GM03348 (cell line): ENCODE measurements around the gene SARDH.
"Not testable (repeated sequence)": the region's sequence is repeated elsewhere in the genome, so short reads cannot be mapped to it uniquely, and the experiment has no call there.

Experiments used
- DNase-seq: peaks from one replicate; pipeline ENCODE4 v3.0.0; 2012; ENCODE audit warnings: low spot score

The SARDH gene

GRCh38 chr9:133685653-133686609 is 52.2 kb downstream of the SARDH start:
- DNase-seq: no peak

- DNase-seq: no peak
Observed at GRCh38 chr9:133684936-133685361, 53.2 kb downstream of the SARDH start.

- DNase-seq: no peak
Observed at GRCh38 chr9:133684121-133684935, 53.8 kb downstream of the SARDH start.

- DNase-seq: peak; percentile 56
Observed at GRCh38 chr9:133683586-133684120, 54.5 kb downstream of the SARDH start.

- DNase-seq: no peak
Observed at GRCh38 chr9:133682818-133683585, 55.1 kb downstream of the SARDH start.

- no peak for DNase-seq
Observed at GRCh38 chr9:133681658-133682306, 56.4 kb downstream of the SARDH start.

- no peak for DNase-seq
Observed at GRCh38 chr9:133680976-133681657, 57.0 kb downstream of the SARDH start.

- no peak for DNase-seq
Observed at GRCh38 chr9:133680250-133680975, 57.7 kb downstream of the SARDH start.

- no peak for DNase-seq
Observed at GRCh38 chr9:133679466-133680061, 58.6 kb downstream of the SARDH start.

GRCh38 chr9:133679056-133679455 is 59.1 kb downstream of the SARDH start:
- DNase-seq: no peak

GRCh38 chr9:133677126-133678010 is 60.8 kb downstream of the SARDH start:
- no peak for DNase-seq

- DNase-seq: no peak
Observed at GRCh38 chr9:133676450-133676849, 61.7 kb downstream of the SARDH start.

GRCh38 chr9:133675796-133676195 is 62.4 kb downstream of the SARDH start:
- DNase-seq: not testable (repeated sequence)

GRCh38 chr9:133674091-133674490 is 64.1 kb downstream of the SARDH start:
- no peak for DNase-seq

GRCh38 chr9:133673258-133673655 is 64.9 kb downstream of the SARDH start:
- DNase-seq: no peak

- no peak for DNase-seq
Observed at GRCh38 chr9:133672503-133673257, 65.5 kb downstream of the SARDH start.

GRCh38 chr9:133671371-133671770 is 66.8 kb downstream of the SARDH start:
- no peak for DNase-seq

GRCh38 chr9:133670466-133670865 is 67.7 kb downstream of the SARDH start:
- DNase-seq: no peak
